Breast epithelium (tissue), 3 donors: ENCODE measurements around the gene LIN7A.

Experiments
- POLR2A ChIP-seq: fragments of 450-650 bp; IDR thresholded peaks from one replicate; pipeline ENCODE4 v1.6.1; 2016; ENCODE audit warnings: antibody characterized with exemption, mild to moderate bottlenecking, moderate library complexity
- POLR2AphosphoS5 ChIP-seq, 3 donors: sonication (generic); formaldehyde crosslinking; IDR thresholded peaks; one replicate each; pipeline ENCODE4 v1.6.1; 2017; ENCODE audit warnings: antibody characterized with exemption in 3 of 3
- TF ChIP-seq, protein P1 (sequence below), 3 donors: fragments of 450-650 bp; IDR thresholded peaks; one replicate each; pipeline ENCODE4 v1.5.1; 2016 to 2017; ENCODE audit warnings: antibody characterized with exemption in 3 of 3, mild to moderate bottlenecking in 3 of 3, moderate library complexity in 3 of 3

DNA sequence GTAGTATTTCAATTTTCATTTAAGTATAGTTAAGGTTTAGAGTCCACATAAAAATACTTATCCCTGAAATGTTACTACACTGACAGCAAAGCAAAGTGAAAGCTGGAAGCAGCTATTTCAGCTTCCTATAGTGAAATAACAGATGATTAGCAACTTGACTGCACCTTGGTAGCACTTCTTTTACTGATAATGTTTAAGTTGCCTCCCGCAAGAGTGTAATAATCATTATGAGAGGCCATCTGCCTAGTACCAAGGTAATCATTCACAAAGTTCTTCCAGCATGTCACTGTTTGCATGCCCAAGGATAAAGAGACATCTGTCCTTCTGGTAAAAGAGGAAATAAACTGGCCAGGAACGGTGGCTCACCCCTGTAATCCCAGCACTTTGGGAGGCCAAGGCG is 69.8 kb downstream of the LIN7A start:
- TF ChIP-seq, protein P1, sequence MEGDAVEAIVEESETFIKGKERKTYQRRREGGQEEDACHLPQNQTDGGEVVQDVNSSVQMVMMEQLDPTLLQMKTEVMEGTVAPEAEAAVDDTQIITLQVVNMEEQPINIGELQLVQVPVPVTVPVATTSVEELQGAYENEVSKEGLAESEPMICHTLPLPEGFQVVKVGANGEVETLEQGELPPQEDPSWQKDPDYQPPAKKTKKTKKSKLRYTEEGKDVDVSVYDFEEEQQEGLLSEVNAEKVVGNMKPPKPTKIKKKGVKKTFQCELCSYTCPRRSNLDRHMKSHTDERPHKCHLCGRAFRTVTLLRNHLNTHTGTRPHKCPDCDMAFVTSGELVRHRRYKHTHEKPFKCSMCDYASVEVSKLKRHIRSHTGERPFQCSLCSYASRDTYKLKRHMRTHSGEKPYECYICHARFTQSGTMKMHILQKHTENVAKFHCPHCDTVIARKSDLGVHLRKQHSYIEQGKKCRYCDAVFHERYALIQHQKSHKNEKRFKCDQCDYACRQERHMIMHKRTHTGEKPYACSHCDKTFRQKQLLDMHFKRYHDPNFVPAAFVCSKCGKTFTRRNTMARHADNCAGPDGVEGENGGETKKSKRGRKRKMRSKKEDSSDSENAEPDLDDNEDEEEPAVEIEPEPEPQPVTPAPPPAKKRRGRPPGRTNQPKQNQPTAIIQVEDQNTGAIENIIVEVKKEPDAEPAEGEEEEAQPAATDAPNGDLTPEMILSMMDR (IDR thresholded peaks at IDR 0.05), result no peak
- TF ChIP-seq POLR2AphosphoS5 (IDR thresholded peaks at IDR 0.05) (no peak), POLR2A (no peak)
